AG10803 (cell line): ENCODE measurements around the gene DDX31.

Experiments used
- DNase-seq: peaks from one replicate; pipeline ENCODE4 v3.0.0; 2010; ENCODE audit warnings: low read depth
- H3K4me3 ChIP-seq: 2 replicates; pipeline ENCODE4 v1.5.1; 2011; ENCODE audit warnings: mild to moderate bottlenecking, low read length, control low read depth
- CTCF ChIP-seq: conservative IDR thresholded peaks from 2 replicates; pipeline ENCODE4 v1.5.1; 2011; ENCODE audit warnings: mild to moderate bottlenecking, low read length, control low read depth, inconsistent platforms

The DDX31 gene

GRCh38 chr9:132583584-132584304 lies 86.0 kb downstream of the DDX31 start:
- TF ChIP-seq CTCF = no peak
- H3K4me3 ChIP-seq = no peak overlapping the region
- no peak for DNase-seq

- H3K4me3 ChIP-seq = no peak overlapping the region
- DNase-seq = no peak
- no peak for TF ChIP-seq CTCF
Observed at GRCh38 chr9:132582786-132583583, 86.8 kb downstream of the DDX31 start.

GRCh38 chr9:132582276-132582785 lies 87.5 kb downstream of the DDX31 start, which contains the start of gene BARHL1:
BARHL1 (plus strand) TSS chr9:132582606; CDS start chr9:132582798, 192 bp downstream.
- DNase-seq = no peak
- H3K4me3 ChIP-seq = peak within 1 kb of the TSS; percentile 41
- TF ChIP-seq CTCF = no peak

- no peak for DNase-seq
- no peak for TF ChIP-seq CTCF
- no peak overlapping the region for H3K4me3 ChIP-seq
Observed at GRCh38 chr9:132579427-132579798, 90.4 kb downstream of the DDX31 start.

GRCh38 chr9:132578367-132578932 lies 91.3 kb downstream of the DDX31 start:
- no peak for TF ChIP-seq CTCF
- H3K4me3 ChIP-seq = no peak overlapping the region
- DNase-seq = no peak

- DNase-seq = no peak
- no peak overlapping the region for H3K4me3 ChIP-seq
- TF ChIP-seq CTCF = no peak
Observed at GRCh38 chr9:132577119-132577518, 92.7 kb downstream of the DDX31 start.
